Pancreas (tissue), 10 donors: ENCODE results near the gene OTC. TPM values are rescaled to one million over a fixed set of nuclear protein-coding genes. Genes with fewer than 3 reads are reported as not detected.
A peak's percentile ranks its signal among the peaks of the same experiment; 100 is the strongest.

Source experiments
- ATAC-seq, 4 donors: fragments of 200-7000 bp; cut with Tn5 transposase; one replicate each; pipeline versions ENCODE4 v1.8.0 to v1.9.1; 2020; ENCODE audit warnings: mild to moderate bottlenecking in 4 of 4, moderate library complexity in 4 of 4
- DNase-seq, 6 donors: peaks; one replicate each; pipeline ENCODE4 v3.0.0-alpha.2; 2020
- FAIRE-seq: peaks from 2 replicates; lab custom pipeline; 2012; peaks lifted over from hg19 to GRCh38; lab: Jason Lieb, UNC
- H3K27ac ChIP-seq, 4 donors: fragments of 200-600 bp; sonication (generic); 1 replicate in 3 of 4; 2 replicates in 1 of 4; pipeline versions ENCODE4 v1.5.0 to v1.8.0; 2020
- H3K27me3 ChIP-seq, 4 donors: fragments of 200-600 bp; one replicate each; pipeline ENCODE4 v1.8.0; 2021
- H3K36me3 ChIP-seq, 3 donors: fragments of 200-600 bp; sonication (generic) in 1 of 3; one replicate each; pipeline versions ENCODE4 v1.5.0 to v1.8.0; 2020 to 2021
- H3K4me1 ChIP-seq, 3 donors: fragments of 200-600 bp; one replicate each; pipeline ENCODE4 v1.8.0; 2021
- H3K4me3 ChIP-seq, 4 donors: fragments of 200-600 bp; sonication (generic) in 2 of 4; one replicate each; pipeline versions ENCODE4 v1.5.0 to v1.8.0; 2020 to 2021
- H3K9me3 ChIP-seq, 4 donors: fragments of 200-600 bp; one replicate each; pipeline ENCODE4 v1.8.0; 2021
- CTCF ChIP-seq, 4 donors: fragments of 200-600 bp; sonication (generic) in 3 of 4; IDR thresholded peaks; one replicate each; pipeline versions ENCODE4 v1.5.0 to v1.8.0; 2021; ENCODE audit warnings: antibody characterized with exemption in 4 of 4
- WGBS, 2 donors: extraction: QIAGEN DNeasy Blood & Tissue Kit; methylation state at CpG; one replicate each; pipeline ENCODE4 v1.1.7; 2013; 5-methylcytosine and 5-hydroxymethylcytosine counted together
- intact Hi-C, 3 donors: fragments of 100-400 bp; cut with DNase I; formaldehyde crosslinking; loops; one replicate each; pipeline versions ENCODE4 v1.11.1 to v1.14.2; 2022
- polyA plus RNA-seq, 2 donors: library from polyadenylated mRNA; stranded (reverse); fragments of 200-250 nt; gene quantifications; one replicate each; pipeline ENCODE4 v1.2.3, GENCODE V29; 2013
- total RNA-seq, 6 donors: library from RNA; stranded (reverse); fragmentation: NEBNext Ultra II Directional in 4 of 6; extraction: Animal tissue kit (Norgen Biotek cat#: 25700) in 4 of 6; gene quantifications; one replicate each; pipeline versions ENCODE4 v1.2.1 to v1.2.4, GENCODE V29; 2021 to 2023
- donor health status: healthy with polysubstance abuse.
- donor health status: DM: no; HTN: no; CAD: no; lungs with moderate emphysema.
- donor health status: DM: no; HTN: no; CAD: no.
- donor health status: control.
- donor health status: control.
- donor health status: Bipolar disorder and iron deficiency.
- donor health status: DM: yes; HTN: yes; CAD: no.
- donor health status: DM: no; HTN: no; CAD: no.
- donor health status: DM: no; HTN: no; CAD: no.
- donor health status: DM: yes; HTN: yes; CAD: no.

Gene OTC
- total and polyA plus RNA-seq, 8 donors = 0.35 to 2.8 (median 1.2) TPM

- H3K9me3 ChIP-seq = no peaks in the 10 kb centered on the region
- no peak overlapping the region for H3K27ac ChIP-seq
- H3K27me3 ChIP-seq = no peaks in the 10 kb centered on the region
- TF ChIP-seq CTCF (IDR thresholded peaks at IDR 0.05) = no peak
- FAIRE-seq (no peak), ATAC-seq (no peak), DNase-seq (no peak)
- H3K36me3 ChIP-seq = no peaks in the 10 kb centered on the region
- H3K4me1 ChIP-seq = no peaks in the 10 kb centered on the region
- intact Hi-C loops = no loop called here
- H3K4me3 ChIP-seq = no peak overlapping the region
- WGBS, 2 donors = 83 to 98% methylated on average over 1 of the region's 1 CpG
Observed at GRCh38 chrX:38403834-38404233, 51.4 kb downstream of the OTC start.

GRCh38 chrX:38407126-38407525 is 54.7 kb downstream of the OTC start:
- 46 to 52% methylated on average over 4 of the region's 4 CpGs for WGBS, 2 donors
- H3K4me1 ChIP-seq = no peaks in the 10 kb centered on the region
- no peak overlapping the region for H3K4me3 ChIP-seq
- FAIRE-seq (no peak), DNase-seq (no peak), ATAC-seq (no peak)
- H3K27ac ChIP-seq = no peak overlapping the region
- H3K36me3 ChIP-seq = no peaks in the 10 kb centered on the region
- intact Hi-C loops = no loop called here
- no peak for TF ChIP-seq CTCF (IDR thresholded peaks at IDR 0.05)
- H3K27me3 ChIP-seq = peaks cover 0 to 8% (median 0%) of the 10 kb centered on the region in 4 donors
- peaks cover 0 to 5% (median 0%) of the 10 kb centered on the region in 4 donors for H3K9me3 ChIP-seq

- no peak for FAIRE-seq
- no peak for DNase-seq
- no peak overlapping the region for H3K4me3 ChIP-seq
- intact Hi-C loops = no loop called here
- no peaks in the 10 kb centered on the region for H3K4me1 ChIP-seq
- no peak overlapping the region for H3K27ac ChIP-seq
- ATAC-seq = no peak
- H3K36me3 ChIP-seq = no peaks in the 10 kb centered on the region
- H3K9me3 ChIP-seq = peaks cover 0 to 5% (median 0%) of the 10 kb centered on the region in 4 donors
- H3K27me3 ChIP-seq = peaks cover 0 to 8% (median 0%) of the 10 kb centered on the region in 4 donors
- TF ChIP-seq CTCF (IDR thresholded peaks at IDR 0.05) = no peak
Observed at GRCh38 chrX:38409289-38409688, 56.9 kb downstream of the OTC start.

GRCh38 chrX:38426785-38427184 is 74.4 kb downstream of the OTC start:
- no peak overlapping the region for H3K4me3 ChIP-seq
- no peak for TF ChIP-seq CTCF (IDR thresholded peaks at IDR 0.05)
- H3K27me3 ChIP-seq = no peaks in the 10 kb centered on the region
- no peaks in the 10 kb centered on the region for H3K36me3 ChIP-seq
- H3K4me1 ChIP-seq = peaks cover 0 to 5% (median 0%) of the 10 kb centered on the region in 3 donors
- DNase-seq (peak in 1 of 6 donors; percentile 20), ATAC-seq (peak in 1 of 4 donors; percentile 33), FAIRE-seq (no peak)
- H3K9me3 ChIP-seq = no peaks in the 10 kb centered on the region
- no peak overlapping the region for H3K27ac ChIP-seq
- intact Hi-C loops = no loop called here

GRCh38 chrX:38431525-38431924 is 79.1 kb downstream of the OTC start:
- peaks cover 0 to 12% (median 0%) of the 10 kb centered on the region in 3 donors for H3K4me1 ChIP-seq
- TF ChIP-seq CTCF (IDR thresholded peaks at IDR 0.05) = no peak
- 24 to 41% methylated on average over 1 of the region's 1 CpG for WGBS, 2 donors
- intact Hi-C loops = no loop called here
- peak overlapping the region in 2 of 4 donors; percentile 27 to 42 for H3K27ac ChIP-seq
- no peaks in the 10 kb centered on the region for H3K36me3 ChIP-seq
- no peaks in the 10 kb centered on the region for H3K27me3 ChIP-seq
- H3K9me3 ChIP-seq = no peaks in the 10 kb centered on the region
- DNase-seq = peak in 2 of 6 donors; percentile 12 to 32
- no peak overlapping the region for H3K4me3 ChIP-seq
- peak; percentile 69 to 84 (median 76) for ATAC-seq
- no peak for FAIRE-seq
